HAP-1 (cell line): ENCODE results near the gene RAB1A.
A peak's percentile ranks its signal among the peaks of the same experiment; 100 is the strongest.
"Not testable (repeated sequence)": the region's sequence is repeated elsewhere in the genome, so short reads cannot be mapped to it uniquely, and the experiment has no call there.

Source experiments
- DNase-seq, 2 experiments: peaks; one replicate each; pipeline ENCODE4 v3.0.0-alpha.2; 2016 to 2020; ENCODE audit warnings: low spot score in 2 of 2
- H3K27me3 ChIP-seq: fragments of 250-450 bp; sonication (Bioruptor Pico); 2 replicates; pipeline ENCODE4 v1.5.1; 2020; ENCODE audit warnings: low read depth, mild to moderate bottlenecking, moderate library complexity
- H3K36me3 ChIP-seq: fragments of 250-450 bp; sonication (Bioruptor Pico); replicated peaks from 2 replicates; pipeline ENCODE4 v1.5.1; 2020; ENCODE audit warnings: mild to moderate bottlenecking
- H3K4me1 ChIP-seq: fragments of 250-450 bp; sonication (Bioruptor Pico); 2 replicates; pipeline ENCODE4 v1.5.1; 2020; ENCODE audit warnings: mild to moderate bottlenecking
- H3K4me3 ChIP-seq: fragments of 250-450 bp; sonication (Bioruptor Pico); 2 replicates; pipeline ENCODE4 v1.5.1; 2020; ENCODE audit warnings: mild to moderate bottlenecking, moderate library complexity
- H3K9me3 ChIP-seq: fragments of 250-450 bp; sonication (Bioruptor Pico); 2 replicates; pipeline ENCODE4 v1.5.1; 2020; ENCODE audit warnings: mild to moderate bottlenecking, moderate library complexity
- in situ Hi-C: fragments of 300-500 bp; cut with MboI; formaldehyde crosslinking; loops from 3 replicates; pipeline ENCODE4 v1.14.3; 2020; ENCODE audit warnings: low sequenced_read_pairs, inconsistent platforms, mixed read lengths

RAB1A gene

DNA sequence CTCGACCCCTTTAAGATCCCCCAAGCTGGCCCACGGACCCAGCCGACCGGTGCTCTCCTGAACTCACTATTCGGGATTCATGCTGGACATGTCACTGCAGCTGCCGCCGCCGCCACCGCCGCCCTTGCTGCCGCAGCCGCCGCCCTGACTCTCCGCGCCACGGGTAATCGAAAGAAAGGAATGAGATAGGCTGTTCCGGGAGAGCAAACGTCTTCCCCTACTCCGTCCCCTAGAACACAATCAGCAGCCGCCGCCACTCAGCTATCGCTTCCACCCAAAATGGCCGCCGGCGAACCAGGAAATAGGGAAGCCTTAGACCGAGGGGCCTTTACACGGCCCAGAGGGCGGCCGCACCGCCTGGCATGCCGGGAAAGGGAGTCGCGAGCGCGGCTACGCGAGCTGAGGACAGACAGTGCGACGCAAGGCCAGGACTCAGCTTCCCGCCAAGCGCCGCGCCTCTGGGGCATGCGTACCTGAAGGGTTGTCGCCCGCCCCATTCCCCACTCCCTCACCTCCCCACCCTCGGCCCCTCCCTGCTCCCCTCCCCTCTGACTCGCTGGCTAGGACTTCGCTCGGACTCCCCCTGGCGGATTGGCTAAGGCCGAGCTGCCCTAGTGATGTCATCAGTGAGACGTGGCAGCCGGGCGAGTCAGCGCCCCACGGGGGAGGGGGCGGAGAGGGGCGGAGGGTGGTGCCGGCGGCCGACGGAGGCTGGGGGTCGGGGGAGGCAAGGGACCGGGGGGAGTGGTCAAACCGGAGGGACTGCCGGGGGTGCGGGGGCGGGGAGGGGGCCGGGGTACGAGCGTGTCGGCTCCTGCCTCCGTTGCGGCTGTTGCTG is at the start of gene RAB1A:
Gene RAB1A (minus strand): TSS at position 281 of the 838 bp plus-strand sequence. CDS start 191 bp downstream, at position 90.
- Histone ChIP-seq H3K9me3 (no peaks in the 10 kb centered on the region), H3K36me3 (0 out of 2 replicates have a peak, but pooled peaks cover 3% of the 10 kb centered on the region), H3K4me1 (peaks cover 22% of the 10 kb centered on the region), H3K27me3 (no peaks in the 10 kb centered on the region), H3K4me3 (peak within 1 kb of the TSS; percentile 100)
- in situ Hi-C loops = no loop called here
- DNase-seq = peak; percentile 99 to 100

DNA sequence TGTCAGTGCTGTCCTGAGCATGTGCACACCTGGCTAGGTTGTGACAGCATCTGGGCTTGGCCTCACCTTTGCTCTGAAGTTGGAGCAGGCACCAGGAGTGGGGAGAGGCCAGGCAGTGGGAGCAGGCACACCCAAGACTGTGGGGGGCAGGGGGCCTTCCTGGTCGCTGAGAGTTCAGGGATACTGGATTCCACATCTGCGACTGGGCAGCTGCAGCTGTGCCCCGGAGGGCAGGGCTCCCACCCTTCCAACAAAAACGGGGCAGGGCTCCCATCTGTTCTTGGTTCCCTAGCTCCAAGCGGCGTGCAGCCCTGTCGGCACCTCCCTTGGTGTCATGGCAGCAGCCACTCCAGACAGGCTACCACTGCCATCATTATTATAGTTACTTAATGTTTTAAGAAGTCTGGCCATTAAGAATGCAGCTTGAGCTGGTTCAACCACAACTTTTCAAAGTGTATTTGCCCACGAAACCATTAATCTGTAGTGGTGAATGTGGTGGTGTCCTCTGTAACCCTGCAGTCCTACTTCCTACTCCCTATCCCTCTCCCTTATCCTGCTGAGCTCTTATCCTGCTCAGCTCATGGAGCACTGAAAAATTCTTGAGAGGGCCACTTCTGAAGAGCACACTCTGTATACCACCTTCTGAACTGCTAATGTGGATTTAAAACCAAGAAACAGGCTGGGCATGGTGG is 48.0 kb upstream of the RAB1A start:
- H3K4me1 ChIP-seq = no peaks in the 10 kb centered on the region
- H3K4me3 ChIP-seq = no peak overlapping the region
- DNase-seq = no peak
- no peaks in the 10 kb centered on the region for H3K36me3 ChIP-seq
- no peaks in the 10 kb centered on the region for H3K27me3 ChIP-seq
- H3K9me3 ChIP-seq = no peaks in the 10 kb centered on the region
- in situ Hi-C loops = loop anchor here (25.0 kb wide), 1 partner anchor 266 kb away; no protein-coding TSS in a partner anchor

DNA sequence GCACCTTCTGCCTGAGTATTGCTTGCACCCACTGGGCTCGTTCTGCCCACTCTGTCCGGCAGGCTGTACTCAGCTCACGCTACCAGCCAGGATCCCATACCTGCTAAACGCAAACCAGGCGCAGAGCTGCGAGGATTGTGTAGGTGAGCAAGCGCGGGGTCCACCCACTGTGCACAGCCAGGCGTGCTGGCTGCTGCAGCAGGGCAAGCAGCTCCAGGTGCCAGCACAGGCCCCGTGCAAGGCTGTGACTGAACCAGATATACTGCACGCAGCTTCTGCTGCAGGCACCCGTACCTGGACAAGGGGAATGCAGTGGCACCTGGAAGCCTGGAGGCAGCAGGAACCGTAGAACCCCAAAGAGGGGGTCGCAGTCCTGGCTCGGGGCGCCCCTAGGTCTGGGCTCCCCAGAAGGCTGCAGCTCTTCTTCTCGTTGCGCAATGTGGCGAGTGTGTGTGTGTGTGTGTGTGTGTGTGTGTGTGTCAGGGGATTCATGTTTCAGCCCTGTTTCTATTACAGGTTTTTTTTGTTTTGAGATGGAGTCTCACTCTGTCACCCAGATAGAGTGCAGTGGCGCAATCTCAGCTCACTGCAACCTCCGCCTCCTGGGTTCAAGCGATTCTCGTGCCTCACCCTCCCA is 46.1 kb upstream of the RAB1A start:
- H3K4me3 ChIP-seq = no peak overlapping the region
- in situ Hi-C loops = loop anchor here (25.0 kb wide), 1 partner anchor 264 kb away; no protein-coding TSS in a partner anchor

DNA sequence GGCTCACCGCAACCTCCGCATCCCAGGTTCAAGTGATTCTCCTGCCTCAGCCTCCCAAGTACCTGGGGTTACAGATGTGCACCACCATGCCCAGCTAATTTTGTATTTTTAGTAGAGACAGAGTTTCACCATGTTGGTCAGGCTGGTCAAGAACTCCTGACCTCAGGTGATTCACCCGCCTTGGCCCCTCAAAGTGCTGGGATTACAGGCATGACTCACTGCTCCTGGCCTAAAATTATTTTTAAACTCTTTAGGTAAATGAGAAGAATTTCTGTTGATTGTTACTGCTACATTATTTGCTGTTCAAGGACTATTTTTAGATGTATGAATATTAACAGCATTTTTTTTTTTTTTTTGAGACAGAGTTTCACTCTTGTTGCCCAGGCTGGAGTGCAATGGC is 44.1 kb upstream of the RAB1A start:
- H3K4me1 ChIP-seq, in situ Hi-C loops, H3K4me3 ChIP-seq, H3K36me3 ChIP-seq, H3K27me3 ChIP-seq, H3K9me3 ChIP-seq, DNase-seq: not testable (repeated sequence)

More for the DNA sequence above, 46.1 kb upstream of the RAB1A start:
- Histone ChIP-seq H3K27me3 (no peaks in the 10 kb centered on the region), H3K4me1 (no peaks in the 10 kb centered on the region), H3K9me3 (no peaks in the 10 kb centered on the region), H3K36me3 (no peaks in the 10 kb centered on the region)
- no peak for DNase-seq

DNA sequence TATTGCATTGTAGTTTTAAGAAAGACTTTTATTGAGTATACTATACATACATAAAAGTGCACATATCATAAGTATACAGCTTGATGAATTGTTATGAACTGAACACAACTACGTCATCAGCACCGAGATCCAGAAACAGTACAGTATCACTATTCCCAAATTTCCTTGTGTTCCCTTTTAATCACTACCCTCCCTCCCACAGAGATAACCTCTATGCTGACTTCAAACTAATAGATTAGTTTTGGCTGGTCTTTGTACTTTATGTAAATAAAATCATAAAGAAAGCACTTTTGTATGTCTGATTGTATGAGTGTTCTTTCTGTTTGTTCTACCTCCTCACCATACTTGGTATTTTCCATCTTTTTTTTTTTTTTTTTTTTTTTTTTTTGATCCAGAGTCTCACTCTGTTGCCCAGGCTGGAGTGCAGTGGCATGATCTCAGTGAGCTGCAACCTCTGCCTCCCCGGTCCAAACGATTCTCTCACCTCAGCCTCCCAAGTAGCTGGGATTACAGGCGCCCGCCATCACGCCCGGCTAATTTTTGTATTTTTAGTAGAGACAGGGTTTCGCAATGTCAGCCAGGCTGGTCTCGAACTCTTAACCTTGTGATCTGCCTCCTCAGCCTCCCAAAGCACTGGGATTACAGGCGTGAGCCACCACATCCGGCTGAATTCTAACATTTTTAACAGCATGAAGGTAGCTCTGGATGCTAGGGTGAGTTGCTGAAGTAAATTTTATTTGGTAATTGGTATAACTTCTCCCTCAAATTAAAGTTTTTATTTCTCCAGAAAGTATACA is 43.3 kb upstream of the RAB1A start:
- no peaks in the 10 kb centered on the region for H3K4me1 ChIP-seq
- no peaks in the 10 kb centered on the region for H3K36me3 ChIP-seq
- in situ Hi-C loops = no loop called here
- H3K27me3 ChIP-seq = no peaks in the 10 kb centered on the region
- no peak for DNase-seq
- H3K9me3 ChIP-seq = no peaks in the 10 kb centered on the region
- H3K4me3 ChIP-seq = no peak overlapping the region

DNA sequence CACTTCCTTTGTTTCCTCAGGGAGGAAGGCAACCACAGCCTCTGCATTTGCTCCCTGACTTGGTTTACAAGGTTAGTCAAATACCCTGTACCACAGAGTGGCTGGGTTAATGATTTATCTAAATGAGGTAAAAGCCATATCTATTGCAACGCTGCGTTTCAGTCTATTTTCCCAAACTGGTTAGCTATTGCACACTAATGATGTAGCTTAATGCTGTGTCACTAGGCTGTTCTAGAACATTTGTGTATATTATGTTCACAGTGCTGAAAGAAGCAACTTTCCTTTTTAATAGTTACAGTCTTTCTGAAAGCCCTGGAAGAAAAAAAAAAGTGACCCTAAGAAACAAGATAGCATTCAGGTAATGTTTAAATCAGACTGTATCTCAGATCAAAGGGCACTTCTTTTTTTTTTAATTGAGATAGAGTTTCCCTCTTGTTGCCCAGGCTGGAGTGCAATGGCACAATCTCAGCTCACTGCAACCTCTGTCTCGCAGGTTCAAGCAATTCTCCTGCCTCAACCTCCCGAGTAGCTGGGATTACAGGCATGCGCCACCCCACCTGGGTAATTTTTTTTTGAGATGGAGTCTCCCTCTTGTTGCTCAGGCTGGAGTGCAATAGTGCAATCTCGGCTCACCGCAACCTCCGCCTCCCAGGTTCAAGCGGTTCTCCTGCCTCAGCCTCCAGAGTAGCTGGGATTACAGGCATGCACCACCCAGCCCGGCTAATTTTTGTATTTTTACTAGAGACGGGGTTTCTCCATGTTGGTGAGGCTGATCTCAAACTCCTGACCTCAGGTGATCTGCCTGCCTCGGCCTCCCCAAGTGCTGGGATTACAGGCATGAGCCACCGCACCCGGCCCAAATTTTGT is 40.9 kb upstream of the RAB1A start:
- H3K27me3 ChIP-seq, DNase-seq, H3K36me3 ChIP-seq: not testable (repeated sequence)

DNA sequence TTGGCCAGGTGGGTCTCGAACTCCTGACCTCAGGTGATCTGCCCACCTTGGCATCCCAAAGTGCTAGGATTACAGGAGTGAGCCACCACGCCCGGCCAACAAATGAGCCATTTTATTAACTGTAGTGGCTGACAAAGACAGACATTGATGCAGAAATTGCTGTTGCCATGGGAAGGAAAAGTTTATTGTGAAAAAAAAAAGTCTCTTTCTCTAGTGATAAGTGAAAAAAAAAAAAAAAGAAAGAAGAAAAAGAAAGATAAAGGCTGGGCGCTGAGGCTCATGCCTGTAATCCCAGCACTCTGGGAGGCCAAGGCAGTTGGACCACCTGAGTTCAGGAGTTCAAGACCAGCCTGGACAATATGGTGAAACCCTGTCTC is 39.8 kb upstream of the RAB1A start:
- no peaks in the 10 kb centered on the region for H3K4me1 ChIP-seq
- in situ Hi-C loops = no loop called here
- no peak for DNase-seq
- H3K9me3 ChIP-seq = no peaks in the 10 kb centered on the region
- H3K27me3 ChIP-seq = no peaks in the 10 kb centered on the region
- H3K36me3 ChIP-seq = no peaks in the 10 kb centered on the region
- H3K4me3 ChIP-seq = no peak overlapping the region

More for the DNA sequence above, 40.9 kb upstream of the RAB1A start:
- in situ Hi-C loops, H3K4me1 ChIP-seq, H3K9me3 ChIP-seq, H3K4me3 ChIP-seq: not testable (repeated sequence)

DNA sequence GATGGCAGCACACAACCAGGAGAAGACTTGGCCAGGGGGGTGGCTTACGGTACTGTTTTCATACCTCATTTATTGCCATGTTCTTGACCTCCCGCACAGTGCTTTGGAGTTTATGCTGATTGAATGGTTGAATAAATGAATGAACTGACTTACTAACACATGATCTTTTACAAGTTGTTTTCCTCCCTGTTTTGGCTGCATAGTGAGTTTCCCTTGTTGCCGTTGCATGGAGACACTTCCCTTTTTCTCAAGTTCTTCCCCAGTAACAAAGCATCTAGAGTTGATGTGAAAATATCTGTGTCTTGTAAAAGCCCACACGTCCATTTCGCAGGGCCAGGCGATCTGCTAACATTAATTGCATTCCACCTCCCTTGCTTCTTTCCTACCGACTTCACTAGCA is 35.7 kb upstream of the RAB1A start:
- no peak for DNase-seq
- in situ Hi-C loops = no loop called here
- H3K4me3 ChIP-seq = no peak overlapping the region
- H3K36me3 ChIP-seq = no peaks in the 10 kb centered on the region
- no peaks in the 10 kb centered on the region for H3K9me3 ChIP-seq
- peaks cover 5% of the 10 kb centered on the region; the same call in 1 of the 2 replicates for H3K4me1 ChIP-seq
- no peaks in the 10 kb centered on the region for H3K27me3 ChIP-seq

DNA sequence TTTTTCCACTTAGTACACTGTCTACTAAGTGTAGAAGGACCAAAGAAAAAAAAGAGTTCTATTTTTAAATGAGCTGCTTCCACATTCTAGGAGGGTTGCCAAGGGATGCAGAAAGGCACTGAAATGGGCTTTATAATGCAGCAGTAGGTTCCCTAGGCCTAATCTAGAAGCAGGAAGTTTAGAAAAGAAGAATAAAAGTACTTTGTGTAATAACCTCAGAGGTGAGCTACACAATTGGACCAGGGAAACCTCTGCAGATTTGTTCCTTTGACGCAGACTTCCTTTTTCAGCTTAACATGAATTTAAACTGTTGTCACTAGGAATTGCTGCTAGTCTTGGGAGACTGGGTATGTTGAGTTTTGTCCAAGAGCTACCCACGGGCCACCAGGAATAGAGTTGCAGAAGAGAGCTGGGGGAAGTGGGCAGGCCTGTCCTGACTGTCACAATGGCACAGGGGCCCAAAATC is 34.6 kb upstream of the RAB1A start:
- no peaks in the 10 kb centered on the region for H3K36me3 ChIP-seq
- H3K27me3 ChIP-seq = no peaks in the 10 kb centered on the region
- no peaks in the 10 kb centered on the region for H3K9me3 ChIP-seq
- no peak for DNase-seq
- no peak overlapping the region for H3K4me3 ChIP-seq
- peaks cover 5% of the 10 kb centered on the region; the same call in 1 of the 2 replicates for H3K4me1 ChIP-seq
- in situ Hi-C loops = no loop called here

DNA sequence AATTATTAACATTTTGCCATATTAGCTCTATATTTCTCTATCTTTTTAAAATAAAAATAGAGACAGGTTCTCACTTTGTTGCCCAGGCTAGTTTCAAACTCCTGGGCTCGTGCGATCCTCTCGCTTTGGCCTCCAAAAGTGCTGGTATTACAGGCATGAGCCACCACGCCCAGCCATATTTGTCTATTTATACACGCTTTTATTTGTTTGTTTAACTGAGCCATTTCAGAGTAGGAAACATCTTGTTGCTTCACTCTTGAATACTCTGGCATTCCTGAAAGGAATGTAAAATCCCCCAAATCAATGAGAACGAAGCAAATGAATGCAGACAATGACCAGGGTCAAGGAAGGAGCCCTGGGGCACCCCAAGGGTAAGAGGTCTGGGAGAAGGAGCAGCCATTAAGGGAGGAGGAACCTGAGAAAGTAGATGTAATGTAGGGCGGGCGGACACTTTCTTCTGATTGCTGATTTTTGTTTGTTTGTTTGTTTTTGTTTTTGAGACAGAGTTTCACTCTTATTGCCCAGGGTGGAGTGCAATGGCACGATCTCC is 31.7 kb upstream of the RAB1A start:
- Histone ChIP-seq H3K9me3 (no peaks in the 10 kb centered on the region), H3K4me1 (peaks cover 9% of the 10 kb centered on the region; the same call in 1 of the 2 replicates), H3K27me3 (no peaks in the 10 kb centered on the region), H3K4me3 (no peak overlapping the region), H3K36me3 (no peaks in the 10 kb centered on the region)
- in situ Hi-C loops = no loop called here
- peak; percentile 30 to 39 for DNase-seq

DNA sequence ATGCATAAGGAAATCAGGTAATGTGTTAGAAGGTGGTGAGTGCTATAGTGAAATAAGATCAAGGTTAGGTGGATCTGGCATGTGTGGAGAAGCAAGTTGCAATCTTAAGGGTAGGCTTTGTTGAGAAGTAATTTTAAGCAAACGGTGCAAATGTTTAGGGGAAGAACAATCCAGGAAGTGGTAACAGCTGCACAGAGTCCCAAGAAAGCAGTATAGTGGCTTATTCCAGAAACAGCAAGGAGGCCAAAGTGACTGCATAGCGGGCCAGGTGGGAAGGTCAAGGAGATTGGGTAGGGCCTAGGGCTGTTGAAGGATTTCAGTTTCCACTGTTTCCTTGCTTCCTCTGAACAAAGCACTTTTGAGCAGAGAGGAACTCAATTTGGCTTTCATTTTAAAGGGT is 30.0 kb upstream of the RAB1A start:
- DNase-seq = no peak
- Histone ChIP-seq H3K9me3 (no peaks in the 10 kb centered on the region), H3K27me3 (no peaks in the 10 kb centered on the region), H3K4me3 (no peak overlapping the region), H3K36me3 (no peaks in the 10 kb centered on the region), H3K4me1 (peaks cover 9% of the 10 kb centered on the region; the same call in 1 of the 2 replicates)
- in situ Hi-C loops = no loop called here

DNA sequence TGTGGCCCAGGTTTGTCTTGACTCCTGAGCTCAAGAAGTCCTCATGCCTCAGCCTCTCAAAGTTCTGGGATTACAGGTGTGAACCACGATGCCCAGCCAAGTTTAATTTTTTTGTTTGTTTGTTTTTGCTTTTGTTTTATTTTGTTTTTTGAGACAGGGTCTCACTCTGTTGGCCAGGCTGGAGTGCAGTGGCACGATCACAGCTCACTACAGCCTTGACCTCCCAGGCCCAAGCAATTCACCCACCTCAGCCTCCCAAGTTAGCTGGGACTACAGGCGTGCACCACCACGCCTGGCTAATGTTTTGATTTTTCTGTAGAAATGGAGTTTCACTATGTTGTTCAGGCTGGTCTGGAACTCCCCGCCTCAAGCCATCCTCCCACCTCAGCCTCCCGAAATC is 29.4 kb upstream of the RAB1A start:
- in situ Hi-C loops = no loop called here

More for the DNA sequence above, 29.4 kb upstream of the RAB1A start:
- H3K27me3 ChIP-seq = no peaks in the 10 kb centered on the region
- H3K36me3 ChIP-seq = no peaks in the 10 kb centered on the region
- H3K4me1 ChIP-seq = peaks cover 9% of the 10 kb centered on the region; the same call in 1 of the 2 replicates
- no peak overlapping the region for H3K4me3 ChIP-seq
- H3K9me3 ChIP-seq = no peaks in the 10 kb centered on the region
- no peak for DNase-seq
